Measurements from ENCODE around the gene ORC6.

Gene ORC6

DNA sequence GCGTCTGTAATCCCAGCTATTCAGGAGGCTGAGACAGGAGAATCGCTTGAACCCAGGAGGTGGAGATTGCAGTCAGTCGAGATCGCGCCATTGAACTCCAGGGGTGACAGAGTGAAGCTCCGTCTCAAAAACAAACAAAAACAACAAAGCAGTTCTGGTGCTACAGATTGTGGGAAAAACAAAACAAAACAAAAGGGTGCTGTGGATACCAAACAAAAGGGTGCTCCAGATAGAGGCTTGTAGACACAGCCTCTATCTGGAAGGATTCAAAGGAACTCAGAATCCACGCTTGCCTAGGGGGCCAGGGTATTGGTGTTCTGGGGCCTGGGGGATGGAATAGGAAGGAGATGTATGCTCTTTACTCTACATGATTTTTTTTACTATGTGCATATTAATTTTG is 56.2 kb downstream of the ORC6 start:
- TF ChIP-seq, protein P1, sequence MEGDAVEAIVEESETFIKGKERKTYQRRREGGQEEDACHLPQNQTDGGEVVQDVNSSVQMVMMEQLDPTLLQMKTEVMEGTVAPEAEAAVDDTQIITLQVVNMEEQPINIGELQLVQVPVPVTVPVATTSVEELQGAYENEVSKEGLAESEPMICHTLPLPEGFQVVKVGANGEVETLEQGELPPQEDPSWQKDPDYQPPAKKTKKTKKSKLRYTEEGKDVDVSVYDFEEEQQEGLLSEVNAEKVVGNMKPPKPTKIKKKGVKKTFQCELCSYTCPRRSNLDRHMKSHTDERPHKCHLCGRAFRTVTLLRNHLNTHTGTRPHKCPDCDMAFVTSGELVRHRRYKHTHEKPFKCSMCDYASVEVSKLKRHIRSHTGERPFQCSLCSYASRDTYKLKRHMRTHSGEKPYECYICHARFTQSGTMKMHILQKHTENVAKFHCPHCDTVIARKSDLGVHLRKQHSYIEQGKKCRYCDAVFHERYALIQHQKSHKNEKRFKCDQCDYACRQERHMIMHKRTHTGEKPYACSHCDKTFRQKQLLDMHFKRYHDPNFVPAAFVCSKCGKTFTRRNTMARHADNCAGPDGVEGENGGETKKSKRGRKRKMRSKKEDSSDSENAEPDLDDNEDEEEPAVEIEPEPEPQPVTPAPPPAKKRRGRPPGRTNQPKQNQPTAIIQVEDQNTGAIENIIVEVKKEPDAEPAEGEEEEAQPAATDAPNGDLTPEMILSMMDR (IDR thresholded peaks at IDR 0.05; ENCODE audit: low read depth, low read length): no peak
- H3K4me3 ChIP-seq (ENCODE audit: low read depth, low read length): no peak overlapping the region

DNA sequence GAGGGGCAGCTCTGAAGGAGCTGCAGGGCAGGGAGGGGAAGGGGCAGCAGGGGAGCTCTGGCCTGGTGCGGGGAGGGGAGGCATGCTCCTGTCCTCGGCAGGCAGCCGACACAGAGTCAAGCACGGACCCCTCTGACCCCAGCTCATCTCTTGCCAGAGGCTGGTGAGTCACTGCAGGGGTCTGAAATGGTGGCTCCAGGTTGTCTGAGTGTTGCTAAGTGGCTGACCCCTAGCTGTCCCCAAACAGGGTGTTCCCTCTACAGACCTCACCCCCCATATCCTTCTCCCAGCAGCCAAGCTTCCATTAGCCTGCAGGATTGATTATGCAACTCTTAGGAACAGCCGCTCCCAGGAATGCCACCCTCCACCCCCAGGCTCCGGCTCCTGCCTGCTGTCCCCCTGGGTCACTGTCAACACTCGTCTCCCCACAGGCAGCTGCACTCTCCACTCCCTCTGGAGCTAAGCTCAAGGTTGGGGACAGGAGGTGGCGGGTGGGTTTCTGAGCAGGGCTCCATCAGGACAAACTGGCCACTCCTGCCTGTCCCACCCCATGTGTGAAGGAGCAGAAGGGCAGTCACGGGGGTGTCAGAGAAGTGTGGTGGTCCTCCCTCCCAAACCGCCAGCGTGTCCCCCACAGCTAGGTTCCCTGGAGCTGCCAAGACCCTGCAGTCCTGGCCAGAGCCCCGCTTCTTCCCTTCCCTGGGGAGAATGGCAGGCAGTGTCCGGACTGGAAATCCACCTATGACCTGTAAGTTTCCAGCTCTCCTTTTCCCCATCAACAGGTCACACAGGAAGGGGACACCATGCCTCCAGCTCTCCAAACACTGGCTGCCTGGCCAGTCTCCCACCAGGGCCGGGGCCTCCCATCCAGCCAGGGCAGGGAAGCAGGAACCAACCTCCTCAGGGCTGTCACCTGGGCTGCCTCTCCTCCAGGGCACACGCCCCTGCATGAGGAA is 57.6 kb downstream of the ORC6 start:
- H3K4me3 ChIP-seq (ENCODE audit: low read depth, low read length): no peak overlapping the region
- TF ChIP-seq, protein P1 (IDR thresholded peaks at IDR 0.05; ENCODE audit: low read depth, low read length): no peak

Measured in WI38 (cell line).